WTC11 (cell line): ENCODE measurements around the gene SLC37A3. TPM values are rescaled to one million over a fixed set of nuclear protein-coding genes. Genes with fewer than 3 reads are reported as not detected.

Experiments
- ATAC-seq: fragments of 200-7000 bp; cut with Tn5 transposase; 2 replicates; pipeline ENCODE4 v1.10.0; 2021; ENCODE audit warnings: mild to moderate bottlenecking, moderate library complexity
- CTCF ChIA-PET: fragments of 300-600 bp; sonication (Branson Sonifier 250); formaldehyde crosslinking; loops from one replicate; lab custom pipeline; 2021; ENCODE audit warnings: antibody characterized with exemption; lab: Charles Lee
- POLR2A ChIA-PET: fragments of 350-600 bp; sonication (Branson Sonifier 250); formaldehyde crosslinking; loops from one replicate; lab custom pipeline; 2021; ENCODE audit warnings: antibody characterized with exemption; lab: Charles Lee
- DNase-seq: peaks from one replicate; pipeline ENCODE4 v3.0.0; 2021; ENCODE audit warnings: low spot score
- H3K27ac Mint-ChIP-seq: 2 replicates; pipeline ENCODE4 v1.8.0; 2021; ENCODE audit warnings: mixed read lengths
- H3K27me3 Mint-ChIP-seq: 2 replicates; pipeline ENCODE4 v1.8.0; 2021; ENCODE audit warnings: low read depth, mild to moderate bottlenecking, moderate library complexity, mixed read lengths
- H3K36me3 Mint-ChIP-seq: 2 replicates; pipeline ENCODE4 v1.8.0; 2021; ENCODE audit warnings: mixed read lengths
- H3K4me1 Mint-ChIP-seq: 2 replicates; pipeline ENCODE4 v1.8.0; 2022; ENCODE audit warnings: mixed read lengths
- H3K4me3 Mint-ChIP-seq: 2 replicates; pipeline ENCODE4 v1.8.0; 2021; ENCODE audit warnings: mild to moderate bottlenecking, moderate library complexity, mixed read lengths
- H3K9me3 Mint-ChIP-seq: 2 replicates; pipeline ENCODE4 v1.8.0; 2021; ENCODE audit warnings: mixed read lengths
- AFF4 ChIP-seq: sonication (generic); formaldehyde crosslinking; IDR thresholded peaks from 2 replicates; pipeline ENCODE4 v1.8.1; 2023; ENCODE audit warnings: mild to moderate bottlenecking, missing genetic modification reagents, borderline replicate concordance
- AR ChIP-seq: fragments of 250-450 bp; sonication (Bioruptor Pico); IDR thresholded peaks from 2 replicates; pipeline ENCODE4 v1.9.0; 2021; ENCODE audit warnings: mild to moderate bottlenecking
- ATF1 ChIP-seq: sonication (generic); formaldehyde crosslinking; IDR thresholded peaks from 2 replicates; pipeline ENCODE4 v1.8.1; 2023; ENCODE audit warnings: mild to moderate bottlenecking, moderate library complexity, missing genetic modification reagents
- ATF6 ChIP-seq: sonication (generic); formaldehyde crosslinking; IDR thresholded peaks from 2 replicates; pipeline ENCODE4 v1.8.1; 2023; ENCODE audit warnings: mild to moderate bottlenecking, missing genetic modification reagents
- CBFB ChIP-seq: sonication (generic); formaldehyde crosslinking; IDR thresholded peaks from 2 replicates; pipeline ENCODE4 v1.8.1; 2022; ENCODE audit warnings: mild to moderate bottlenecking, low read depth, missing genetic modification reagents
- ELF4 ChIP-seq: sonication (generic); formaldehyde crosslinking; IDR thresholded peaks from 2 replicates; pipeline ENCODE4 v1.8.1; 2022; ENCODE audit warnings: low read depth, mild to moderate bottlenecking, moderate library complexity, missing genetic modification reagents
- EMX1 ChIP-seq: fragments of 250-450 bp; sonication (Bioruptor Pico); IDR thresholded peaks from 2 replicates; pipeline ENCODE4 v1.8.0; 2021; ENCODE audit warnings: mild to moderate bottlenecking
- ERG ChIP-seq: fragments of 250-450 bp; sonication (Bioruptor Pico); IDR thresholded peaks from 2 replicates; pipeline ENCODE4 v1.8.0; 2021; ENCODE audit warnings: mild to moderate bottlenecking
- FOXJ3 ChIP-seq: sonication (generic); formaldehyde crosslinking; IDR thresholded peaks from 2 replicates; pipeline ENCODE4 v1.9.0; 2021; ENCODE audit warnings: missing genetic modification reagents, mild to moderate bottlenecking, borderline replicate concordance
- FOXK1 ChIP-seq: sonication (generic); formaldehyde crosslinking; IDR thresholded peaks from 2 replicates; pipeline ENCODE4 v1.8.0; 2022; ENCODE audit warnings: mild to moderate bottlenecking, moderate library complexity, missing genetic modification reagents
- GABPB1 ChIP-seq: sonication (generic); formaldehyde crosslinking; IDR thresholded peaks from 2 replicates; pipeline ENCODE4 v1.8.1; 2023; ENCODE audit warnings: mild to moderate bottlenecking, missing genetic modification reagents
- HMGXB4 ChIP-seq: sonication (generic); formaldehyde crosslinking; IDR thresholded peaks from 2 replicates; pipeline ENCODE4 v1.8.1; 2023; ENCODE audit warnings: mild to moderate bottlenecking, moderate library complexity, missing genetic modification reagents
- KAT7 ChIP-seq: sonication (generic); formaldehyde crosslinking; IDR thresholded peaks from 2 replicates; pipeline ENCODE4 v1.8.1; 2023; ENCODE audit warnings: missing genetic modification reagents, mild to moderate bottlenecking, borderline replicate concordance
- MYBL2 ChIP-seq: sonication (generic); formaldehyde crosslinking; IDR thresholded peaks from 2 replicates; pipeline ENCODE4 v1.8.1; 2023; ENCODE audit warnings: mild to moderate bottlenecking, moderate library complexity, missing genetic modification reagents
- NFE2L1 ChIP-seq: sonication (generic); formaldehyde crosslinking; IDR thresholded peaks from 2 replicates; pipeline ENCODE4 v1.8.1; 2023; ENCODE audit warnings: missing genetic modification reagents
- NR3C1 ChIP-seq: sonication (generic); formaldehyde crosslinking; conservative IDR thresholded peaks from 2 replicates; pipeline ENCODE4 v1.8.1; 2023; ENCODE audit warnings: low read depth, mild to moderate bottlenecking, missing genetic modification reagents
- ZNF219 ChIP-seq: sonication (generic); formaldehyde crosslinking; IDR thresholded peaks from 2 replicates; pipeline ENCODE4 v1.8.0; 2023; ENCODE audit warnings: missing genetic modification reagents, mild to moderate bottlenecking, borderline replicate concordance
- ZNF416 ChIP-seq: fragments of 250-450 bp; sonication (Bioruptor Pico); IDR thresholded peaks from 2 replicates; pipeline ENCODE4 v1.9.0; 2021; ENCODE audit warnings: mild to moderate bottlenecking, inconsistent platforms
- total RNA-seq: library from RNA; stranded (reverse); gene quantifications from 3 replicates; pipeline ENCODE4 v1.2.3, GENCODE V29; 2021

SLC37A3 gene
- total RNA-seq, 1 experiment from 2014 or later: 54.8 TPM

- TF ChIP-seq AFF4 (CRISPR knock-in tag): no peak
- no peak for TF ChIP-seq FOXK1 (CRISPR knock-in tag)
- TF ChIP-seq HMGXB4 (CRISPR knock-in tag): no peak
Observed at GRCh38 chr7:140391634-140392033, 6.7 kb downstream of the SLC37A3 start (continued).

GRCh38 chr7:140390466-140391190, 7.7 kb downstream of the SLC37A3 start:
- DNase-seq (no peak), ATAC-seq (peak; percentile 37)
- ChIA-PET CTCF (interaction anchor here (0.9 to 1.6 kb wide), 2 partner anchors 53 to 79 kb away, joined by 3 to 5 read pairs; no protein-coding TSS in a partner anchor), POLR2A (no interaction called here)
- Mint-ChIP-seq H3K4me1 (no peaks in the 10 kb centered on the region), H3K4me3 (no peak overlapping the region), H3K9me3 (no peaks in the 10 kb centered on the region), H3K36me3 (no peaks in the 10 kb centered on the region), H3K27ac (no peak overlapping the region), H3K27me3 (no peaks in the 10 kb centered on the region)
- TF ChIP-seq CBFB (no peak), NR3C1 (no peak), ERG (no peak), NFE2L1 (no peak)

GRCh38 chr7:140390034-140390433, 8.3 kb downstream of the SLC37A3 start:
- TF ChIP-seq GABPB1 (CRISPR knock-in tag): no peak
- no peaks in the 10 kb centered on the region for H3K36me3 Mint-ChIP-seq
- ChIA-PET POLR2A (no interaction called here), CTCF (interaction anchor here (0.5 to 1.6 kb wide), 3 partner anchors 54 to 104 kb away, joined by 3 to 5 read pairs (median 3); no protein-coding TSS in a partner anchor)
- no peak overlapping the region for H3K4me3 Mint-ChIP-seq
- no peak for DNase-seq
- H3K9me3 Mint-ChIP-seq: no peaks in the 10 kb centered on the region
- H3K4me1 Mint-ChIP-seq: no peaks in the 10 kb centered on the region
- no peak overlapping the region for H3K27ac Mint-ChIP-seq
- ATAC-seq: no peak
- no peaks in the 10 kb centered on the region for H3K27me3 Mint-ChIP-seq

- POLR2A ChIA-PET: no interaction called here
- no peak for DNase-seq
- peak; percentile 12 for ATAC-seq
- H3K27me3 Mint-ChIP-seq: no peaks in the 10 kb centered on the region
- CTCF ChIA-PET: interaction anchor here (0.5 to 1.6 kb wide), 2 partner anchors 54 to 104 kb away, joined by 3 to 5 read pairs; no protein-coding TSS in a partner anchor
- H3K36me3 Mint-ChIP-seq: no peaks in the 10 kb centered on the region
- H3K9me3 Mint-ChIP-seq: no peaks in the 10 kb centered on the region
- no peaks in the 10 kb centered on the region for H3K4me1 Mint-ChIP-seq
- peak overlapping the region; percentile 71 for H3K27ac Mint-ChIP-seq
- no peak overlapping the region for H3K4me3 Mint-ChIP-seq
- no peak for TF ChIP-seq AR
- no peak for TF ChIP-seq NFE2L1
- no peak for TF ChIP-seq EMX1 (CRISPR knock-in tag)
- TF ChIP-seq ZNF416 (CRISPR knock-in tag): no peak
- TF ChIP-seq FOXJ3: no peak
- no peak for TF ChIP-seq KAT7 (CRISPR knock-in tag)
- no peak for TF ChIP-seq FOXK1 (CRISPR knock-in tag)
- no peak for TF ChIP-seq ELF4 (CRISPR knock-in tag)
- TF ChIP-seq ZNF219: no peak
- TF ChIP-seq NR3C1: no peak
- TF ChIP-seq CBFB: no peak
- TF ChIP-seq ATF6 (CRISPR knock-in tag): no peak
- no peak for TF ChIP-seq MYBL2 (CRISPR knock-in tag)
- TF ChIP-seq ATF1 (CRISPR knock-in tag): no peak
Observed at GRCh38 chr7:140389445-140389844, 8.9 kb downstream of the SLC37A3 start.
